ENCODE results near the gene PPP2R2C.

DNA sequence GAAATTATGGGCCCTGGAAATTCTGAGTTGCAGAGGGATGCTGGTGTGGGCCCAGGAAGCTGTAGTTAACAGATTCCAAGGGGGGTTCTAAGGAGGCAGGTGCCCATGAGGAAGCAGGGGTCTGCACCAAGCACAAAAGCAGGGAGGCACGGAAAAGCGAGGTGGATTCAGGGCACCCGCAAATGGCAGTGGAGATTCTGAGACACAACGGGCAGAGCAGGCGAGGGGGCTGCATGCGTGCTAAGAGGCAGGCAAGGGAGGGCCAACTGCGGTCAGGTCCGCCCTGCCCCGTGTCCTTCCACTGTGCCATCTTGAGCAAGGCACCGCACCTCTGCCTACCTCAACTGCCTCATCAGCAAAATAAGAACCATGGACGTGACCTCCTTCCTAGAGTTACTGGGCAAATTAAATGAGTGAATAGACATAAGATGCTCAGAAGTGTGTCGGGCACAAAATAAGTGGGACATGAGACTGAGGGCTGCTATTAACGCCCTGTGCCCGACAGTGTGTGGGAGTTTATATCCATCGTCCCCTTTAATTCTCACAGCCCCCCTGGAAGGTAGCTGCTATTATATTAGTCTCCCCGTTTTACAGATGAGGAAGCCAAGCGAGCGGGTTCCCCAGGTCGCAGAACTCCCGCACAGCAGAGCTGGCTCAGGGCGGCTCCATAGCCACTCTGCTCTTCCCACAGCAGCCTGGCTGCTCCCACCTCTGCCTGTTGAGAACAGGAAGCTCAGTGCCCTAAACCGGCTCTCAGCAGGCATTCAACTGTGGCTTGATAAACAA, 67.6 kb downstream of the PPP2R2C start:
- TF ChIP-seq ZNF274 (IDR thresholded peaks at IDR 0.05; ENCODE audit: low read depth, low read length), result no peak
- no peak for TF ChIP-seq SUZ12 (IDR thresholded peaks at IDR 0.05; ENCODE audit: extremely low read depth, insufficient read depth, insufficient read length)

All from NT2/D1 (cell line).